Medulla oblongata (tissue), 1 donor: ENCODE measurements around the gene TBCD.

Experiments used
- DNase-seq: peaks from one replicate; pipeline ENCODE4 v3.0.0-alpha.2; 2015; ENCODE audit errors: extremely low spot score

Gene TBCD

GRCh38 chr17:82937411-82938371, 185.8 kb downstream of the TBCD start:
- no peak for DNase-seq

- DNase-seq, result no peak
Observed at GRCh38 chr17:82938486-82938872, 186.6 kb downstream of the TBCD start.

GRCh38 chr17:82938873-82939620, 187.2 kb downstream of the TBCD start:
- no peak for DNase-seq

- DNase-seq, result no peak
Observed at GRCh38 chr17:82939621-82940135, 187.8 kb downstream of the TBCD start.

GRCh38 chr17:82940226-82941020, 188.6 kb downstream of the TBCD start:
- DNase-seq, result no peak

GRCh38 chr17:82941021-82942001, 189.4 kb downstream of the TBCD start:
- no peak for DNase-seq

- no peak for DNase-seq
Observed at GRCh38 chr17:82942166-82943130, 190.6 kb downstream of the TBCD start.

- no peak for DNase-seq
Observed at GRCh38 chr17:82943339-82943738, 191.5 kb downstream of the TBCD start.

- no peak for DNase-seq
Observed at GRCh38 chr17:82943751-82944150, 191.9 kb downstream of the TBCD start.

- DNase-seq, result no peak
Observed at GRCh38 chr17:82944990-82945389, 193.1 kb downstream of the TBCD start.

- DNase-seq, result no peak
Observed at GRCh38 chr17:82946081-82946480, 194.2 kb downstream of the TBCD start.

GRCh38 chr17:82947051-82947991, 195.5 kb downstream of the TBCD start:
- no peak for DNase-seq

- no peak for DNase-seq
Observed at GRCh38 chr17:82948081-82948511, 196.2 kb downstream of the TBCD start.

- no peak for DNase-seq
Observed at GRCh38 chr17:82948957-82949356, 197.1 kb downstream of the TBCD start.

- DNase-seq, result no peak
Observed at GRCh38 chr17:82949361-82949760, 197.5 kb downstream of the TBCD start.

GRCh38 chr17:82949984-82950383, 198.1 kb downstream of the TBCD start:
- DNase-seq, result no peak

GRCh38 chr17:82950525-82951102, 198.7 kb downstream of the TBCD start:
- no peak for DNase-seq

- DNase-seq, result no peak
Observed at GRCh38 chr17:82952019-82952418, 200.2 kb downstream of the TBCD start.
